Transverse colon (tissue), 4 donors: ENCODE results near the gene PRKCE. TPM values are rescaled to one million over a fixed set of nuclear protein-coding genes. Genes with fewer than 3 reads are reported as not detected.

ENCODE experiments used
- DNase-seq: peaks from one replicate; pipeline ENCODE4 v3.0.0-alpha.2; 2019
- H3K27ac ChIP-seq, 4 donors: fragments of 200-600 bp; sonication (generic); 2 replicates each; pipeline ENCODE4 v1.5.1; 2016 to 2018; ENCODE audit warnings: inconsistent platforms in 4 of 4
- H3K27me3 ChIP-seq: fragments of 200-600 bp; sonication (generic); 2 replicates; pipeline ENCODE4 v1.5.1; 2017; ENCODE audit warnings: inconsistent platforms
- H3K36me3 ChIP-seq, 4 donors: fragments of 200-600 bp; sonication (generic); 2 replicates each; pipeline ENCODE4 v1.5.1; 2017 to 2019; ENCODE audit warnings: inconsistent platforms in 4 of 4
- H3K4me1 ChIP-seq, 4 donors: fragments of 200-600 bp; sonication (generic); 2 replicates each; pipeline ENCODE4 v1.5.1; 2017 to 2020; ENCODE audit warnings: inconsistent platforms in 4 of 4
- H3K4me3 ChIP-seq, 4 donors: fragments of 200-600 bp; sonication (generic); 1 replicate in 1 of 4; 2 replicates in 3 of 4; pipeline versions ENCODE4 v1.5.1 to v1.6.1; 2017 to 2019; ENCODE audit warnings: inconsistent platforms in 4 of 4
- H3K9me3 ChIP-seq, 2 donors: fragments of 200-600 bp; sonication (generic); 2 replicates each; pipeline ENCODE4 v1.5.1; 2017 to 2019; ENCODE audit warnings: inconsistent platforms in 2 of 2
- EP300 ChIP-seq: sonication (generic); formaldehyde crosslinking; IDR thresholded peaks from one replicate; pipeline ENCODE4 v1.6.1; 2017; ENCODE audit warnings: antibody characterized with exemption, low read depth
- POLR2A ChIP-seq: fragments of 450-650 bp; IDR thresholded peaks from one replicate; pipeline ENCODE4 v1.6.1; 2016; ENCODE audit warnings: antibody characterized with exemption, mild to moderate bottlenecking, moderate library complexity
- POLR2AphosphoS5 ChIP-seq, 3 donors: sonication (generic); formaldehyde crosslinking; IDR thresholded peaks; one replicate each; pipeline ENCODE4 v1.6.1; 2016; ENCODE audit warnings: antibody characterized with exemption in 3 of 3
- WGBS, 2 donors: methylation state at CpG; one replicate each; pipeline ENCODE4 v1.1.5; 2018; ENCODE audit warnings: low coverage in 1 of 2; 5-methylcytosine and 5-hydroxymethylcytosine counted together
- in situ Hi-C, 4 donors: fragments of 200-750 bp; cut with MboI; loops; one replicate each; pipeline versions ENCODE4 v1.15.0 to v1.15.1; 2017; ENCODE audit warnings: low sequenced_read_pairs in 3 of 4, low pct_ligation_motif_present in 1 of 4, low pct_unique_long_range_greater_than_20kb in 1 of 4
- intact Hi-C: fragments of 100-400 bp; cut with DNase I; formaldehyde crosslinking; loops from one replicate; pipeline ENCODE4 v1.15.1; 2023; ENCODE audit warnings: low total_unique reads
- total RNA-seq, 4 donors: library from RNA; depleted of rRNA; stranded (reverse); fragments of >200 nt; gene quantifications; one replicate each; pipeline ENCODE4 v1.1.0, GENCODE V29; 2016
- TF ChIP-seq, protein P1 (sequence below), 5 experiments: fragments of 200-600 bp in 3 of 5; fragments of 450-650 bp in 2 of 5; sonication (generic) in 3 of 5; IDR thresholded peaks; 1 replicate in 2 of 5; 2 replicates in 3 of 5; pipeline ENCODE4 v1.5.1; 2016 to 2017; ENCODE audit warnings: antibody characterized with exemption in 5 of 5, inconsistent platforms in 3 of 5, mild to moderate bottlenecking in 2 of 5, moderate library complexity in 1 of 5

PRKCE gene
- total RNA-seq, 4 donors from 2014 or later = 8.6 to 20.6 (median 11.3) TPM

DNA sequence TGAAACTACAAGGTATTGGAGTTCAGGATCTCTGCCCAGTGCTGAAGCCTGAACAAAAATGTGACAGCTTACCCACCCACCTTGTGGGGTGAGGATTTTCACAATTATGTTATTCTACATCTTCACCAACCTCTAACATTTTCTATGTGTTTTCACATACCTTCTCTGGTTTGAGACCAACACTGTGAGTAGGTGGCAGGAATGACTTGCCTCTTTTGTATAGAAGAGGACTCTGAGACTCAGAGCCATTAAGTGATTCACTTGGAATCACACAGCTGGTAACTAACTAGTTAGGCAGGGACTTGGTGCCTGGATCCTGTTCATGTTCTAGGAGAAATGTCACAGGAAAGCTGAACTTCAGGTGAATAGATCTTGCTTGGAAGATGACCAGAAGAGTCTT is 25.7 kb upstream of the PRKCE start:
- DNase-seq = no peak
- H3K36me3 ChIP-seq = no peaks in the 10 kb centered on the region
- TF ChIP-seq, protein P1, sequence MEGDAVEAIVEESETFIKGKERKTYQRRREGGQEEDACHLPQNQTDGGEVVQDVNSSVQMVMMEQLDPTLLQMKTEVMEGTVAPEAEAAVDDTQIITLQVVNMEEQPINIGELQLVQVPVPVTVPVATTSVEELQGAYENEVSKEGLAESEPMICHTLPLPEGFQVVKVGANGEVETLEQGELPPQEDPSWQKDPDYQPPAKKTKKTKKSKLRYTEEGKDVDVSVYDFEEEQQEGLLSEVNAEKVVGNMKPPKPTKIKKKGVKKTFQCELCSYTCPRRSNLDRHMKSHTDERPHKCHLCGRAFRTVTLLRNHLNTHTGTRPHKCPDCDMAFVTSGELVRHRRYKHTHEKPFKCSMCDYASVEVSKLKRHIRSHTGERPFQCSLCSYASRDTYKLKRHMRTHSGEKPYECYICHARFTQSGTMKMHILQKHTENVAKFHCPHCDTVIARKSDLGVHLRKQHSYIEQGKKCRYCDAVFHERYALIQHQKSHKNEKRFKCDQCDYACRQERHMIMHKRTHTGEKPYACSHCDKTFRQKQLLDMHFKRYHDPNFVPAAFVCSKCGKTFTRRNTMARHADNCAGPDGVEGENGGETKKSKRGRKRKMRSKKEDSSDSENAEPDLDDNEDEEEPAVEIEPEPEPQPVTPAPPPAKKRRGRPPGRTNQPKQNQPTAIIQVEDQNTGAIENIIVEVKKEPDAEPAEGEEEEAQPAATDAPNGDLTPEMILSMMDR (IDR thresholded peaks at IDR 0.05) = no peak
- TF ChIP-seq EP300 (no peak), POLR2A (no peak), POLR2AphosphoS5 (IDR thresholded peaks at IDR 0.05) (no peak)
- intact Hi-C loops = no loop called here
- no peaks in the 10 kb centered on the region for H3K9me3 ChIP-seq
- H3K27ac ChIP-seq = no peak overlapping the region
- H3K4me3 ChIP-seq = no peak overlapping the region
- no peaks in the 10 kb centered on the region for H3K27me3 ChIP-seq
- no peaks in the 10 kb centered on the region for H3K4me1 ChIP-seq
- in situ Hi-C loops = loop anchor here in 1 of 4 donors (25.0 kb wide), 1 partner anchor 736 kb away; no protein-coding TSS in a partner anchor

DNA sequence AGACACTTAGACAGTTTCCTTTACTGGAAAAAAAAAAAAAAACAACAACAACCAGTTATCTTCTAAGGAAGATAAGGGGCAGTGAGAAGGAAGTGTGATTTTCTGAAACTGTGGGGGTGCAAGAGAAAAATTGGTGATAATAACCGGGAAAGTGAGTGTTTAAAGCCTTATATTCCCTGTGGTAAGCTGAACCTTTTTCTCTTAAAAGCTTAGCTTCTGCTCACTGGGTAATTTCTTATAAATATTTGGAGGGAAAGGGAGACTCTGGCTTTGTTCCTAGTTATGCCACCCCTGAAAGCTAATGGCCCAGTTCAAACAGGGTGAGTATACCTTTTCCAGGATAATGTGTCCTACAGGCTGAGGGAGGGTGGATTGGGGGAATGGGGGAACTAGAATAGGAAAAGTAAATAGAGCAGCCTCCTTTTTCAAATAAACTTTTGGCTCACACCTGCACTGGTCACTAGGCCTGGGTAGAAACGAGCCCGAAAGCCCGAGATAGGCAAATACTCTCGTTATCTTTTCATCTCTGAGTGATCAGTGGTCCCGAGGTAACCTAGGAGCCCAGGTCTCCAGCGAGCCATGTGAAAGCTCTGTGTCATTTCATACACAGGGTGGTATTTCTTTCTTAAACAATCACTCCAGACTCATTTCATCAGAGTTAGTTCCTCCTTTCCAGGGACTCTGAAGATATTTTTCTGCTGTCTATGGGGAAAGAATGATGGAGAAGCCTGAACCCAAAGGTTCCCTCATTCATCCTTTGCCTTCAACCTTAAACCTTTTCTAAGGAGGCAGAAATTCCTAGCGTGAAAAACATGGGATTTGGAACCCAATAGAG is 24.9 kb upstream of the PRKCE start:
- H3K9me3 ChIP-seq = no peaks in the 10 kb centered on the region
- no peak for TF ChIP-seq POLR2A
- no peak for TF ChIP-seq EP300
- TF ChIP-seq POLR2AphosphoS5 (IDR thresholded peaks at IDR 0.05) = no peak
- TF ChIP-seq, protein P1 (IDR thresholded peaks at IDR 0.05) = no peak
- peaks cover 6% of the 10 kb centered on the region for H3K27me3 ChIP-seq
- H3K36me3 ChIP-seq = no peaks in the 10 kb centered on the region
- in situ Hi-C loops = loop anchor here in 1 of 4 donors (25.0 kb wide), 1 partner anchor 736 kb away; no protein-coding TSS in a partner anchor
- intact Hi-C loops = no loop called here
- no peaks in the 10 kb centered on the region for H3K4me1 ChIP-seq
- H3K4me3 ChIP-seq = no peak overlapping the region
- 48 to 55% methylated on average over 7 to 8 of the region's 8 CpGs for WGBS, 2 donors
- no peak for DNase-seq
- no peak overlapping the region for H3K27ac ChIP-seq

DNA sequence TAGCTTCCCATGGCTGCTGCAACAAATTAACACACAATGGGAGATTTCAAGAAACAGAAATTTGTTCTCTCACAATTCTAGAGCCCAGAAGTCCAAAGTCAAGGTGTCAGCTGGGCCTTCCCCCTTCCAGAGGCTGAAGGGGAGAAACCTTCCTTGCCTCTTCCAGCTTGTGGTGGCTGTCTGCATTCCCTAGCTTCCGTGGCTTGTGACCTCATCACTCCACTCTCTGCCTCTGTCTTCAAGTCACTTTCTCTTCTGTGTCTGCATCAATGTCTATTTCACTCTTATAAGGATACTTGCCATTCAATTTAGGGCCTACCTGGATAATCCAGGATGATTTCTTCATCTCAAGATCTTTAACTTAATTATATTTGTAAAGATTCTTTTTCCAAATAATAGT is 23.6 kb upstream of the PRKCE start:
- intact Hi-C loops = no loop called here
- H3K9me3 ChIP-seq = no peaks in the 10 kb centered on the region
- WGBS, 2 donors = 56 to 89% methylated on average over 1 of the region's 1 CpG
- peaks cover 6% of the 10 kb centered on the region for H3K27me3 ChIP-seq
- H3K4me3 ChIP-seq = no peak overlapping the region
- no peak for TF ChIP-seq POLR2AphosphoS5 (IDR thresholded peaks at IDR 0.05)
- TF ChIP-seq EP300 = no peak
- TF ChIP-seq, protein P1 (IDR thresholded peaks at IDR 0.05) = no peak
- TF ChIP-seq POLR2A = no peak
- no peak overlapping the region for H3K27ac ChIP-seq
- H3K36me3 ChIP-seq = no peaks in the 10 kb centered on the region
- DNase-seq = no peak
- no peaks in the 10 kb centered on the region for H3K4me1 ChIP-seq
- in situ Hi-C loops = loop anchor here in 1 of 4 donors (25.0 kb wide), 1 partner anchor 734 kb away; no protein-coding TSS in a partner anchor

DNA sequence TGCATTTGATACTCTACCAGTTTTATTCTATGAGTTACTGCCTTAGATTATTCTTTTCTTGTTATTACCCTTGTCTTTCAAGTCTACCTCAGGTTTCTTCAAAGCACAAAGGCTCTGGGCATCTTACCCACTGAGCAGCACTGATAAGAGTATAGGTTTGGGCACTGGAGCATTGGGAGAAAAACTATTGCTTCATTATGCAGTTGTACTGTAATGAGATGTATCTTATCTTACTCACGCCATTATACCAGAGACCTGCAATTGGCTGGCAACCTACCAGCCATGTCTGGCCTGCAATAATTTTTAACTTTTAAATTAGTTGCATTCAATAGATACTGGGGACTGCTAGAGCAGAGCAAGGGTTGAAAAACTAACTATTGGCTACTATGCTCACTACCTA is 21.5 kb upstream of the PRKCE start:
- no peak for DNase-seq
- intact Hi-C loops = no loop called here
- WGBS, 2 donors = 80 to 82% methylated on average over 1 of the region's 1 CpG
- H3K4me3 ChIP-seq = no peak overlapping the region
- H3K9me3 ChIP-seq = no peaks in the 10 kb centered on the region
- in situ Hi-C loops = loop anchor here in 1 of 4 donors (25.0 kb wide), 1 partner anchor 732 kb away; no protein-coding TSS in a partner anchor
- H3K27me3 ChIP-seq = peaks cover 6% of the 10 kb centered on the region
- no peak for TF ChIP-seq POLR2AphosphoS5 (IDR thresholded peaks at IDR 0.05)
- no peak for TF ChIP-seq EP300
- H3K36me3 ChIP-seq = no peaks in the 10 kb centered on the region
- no peak overlapping the region for H3K27ac ChIP-seq
- H3K4me1 ChIP-seq = no peaks in the 10 kb centered on the region
